PC-9 (cell line): ENCODE data around the gene KITLG. TPM values are rescaled to one million over a fixed set of nuclear protein-coding genes. Genes with fewer than 3 reads are reported as not detected.

ENCODE experiments used
- BruUV-seq: library from RNA; stranded (reverse); fragments of 400-500 nt; replicated peaks from 2 replicates; lab custom pipeline; 2021; lab: Mats Ljungman, UMichigan
- CTCF ChIA-PET: fragments of 300-600 bp; sonication (Branson Sonifier 250); formaldehyde crosslinking; loops from one replicate; lab custom pipeline; 2022; ENCODE audit warnings: antibody characterized with exemption; lab: Charles Lee
- POLR2A ChIA-PET: fragments of 300-600 bp; sonication (Branson Sonifier 250); formaldehyde crosslinking; loops from one replicate; lab custom pipeline; 2022; ENCODE audit warnings: antibody characterized with exemption; ENCODE audit not compliant: unreplicated experiment; lab: Charles Lee
- DNase-seq, 2 experiments: peaks; one replicate each; pipeline versions ENCODE4 v3.0.0 to v3.0.0-alpha.2; 2015 to 2022; ENCODE audit warnings: mixed read lengths in 1 of 2
- H2AFZ ChIP-seq: fragments of 200-600 bp; sonication (generic); 2 replicates; pipeline ENCODE4 v1.8.1; 2017; ENCODE audit warnings: antibody characterized with exemption
- H3F3A ChIP-seq: fragments of 200-600 bp; sonication (generic); 2 replicates; pipeline ENCODE4 v1.8.1; 2017; ENCODE audit warnings: antibody characterized with exemption, mild to moderate bottlenecking, low read depth; ENCODE audit not compliant: insufficient read depth
- H3K27ac ChIP-seq: fragments of 200-600 bp; sonication (generic); 2 replicates; pipeline ENCODE4 v1.6.1; 2016; ENCODE audit warnings: mixed run types
- H3K27me3 ChIP-seq: fragments of 200-600 bp; sonication (generic); 2 replicates; pipeline ENCODE4 v1.6.1; 2016; ENCODE audit warnings: low read depth, mixed run types; ENCODE audit not compliant: insufficient read depth
- H3K36me3 ChIP-seq: fragments of 200-600 bp; sonication (generic); 2 replicates; pipeline ENCODE4 v1.6.1; 2016; ENCODE audit warnings: low read depth, mixed run types
- H3K4me1 ChIP-seq: fragments of 200-600 bp; sonication (generic); replicated peaks from 2 replicates; pipeline ENCODE4 v1.6.1; 2016; ENCODE audit warnings: mixed run types; ENCODE audit not compliant: insufficient read depth
- H3K4me2 ChIP-seq: fragments of 200-600 bp; sonication (generic); 2 replicates; pipeline ENCODE4 v1.6.1; 2017; ENCODE audit warnings: mixed run types
- H3K4me3 ChIP-seq: fragments of 200-600 bp; sonication (generic); 2 replicates; pipeline ENCODE4 v1.6.1; 2016; ENCODE audit warnings: mixed run types
- H3K79me2 ChIP-seq: fragments of 200-600 bp; sonication (generic); 2 replicates; pipeline ENCODE4 v1.6.1; 2017; ENCODE audit warnings: low read depth, mixed run types
- H3K9me2 ChIP-seq: fragments of 200-600 bp; sonication (generic); 2 replicates; pipeline ENCODE4 v1.8.1; 2017; ENCODE audit warnings: mild to moderate bottlenecking; ENCODE audit not compliant: insufficient read depth
- H3K9me3 ChIP-seq: fragments of 200-600 bp; sonication (generic); 2 replicates; pipeline ENCODE4 v1.8.1; 2016; ENCODE audit warnings: low read depth; ENCODE audit not compliant: insufficient read depth
- H4K20me1 ChIP-seq: fragments of 200-600 bp; sonication (generic); 2 replicates; pipeline ENCODE4 v1.8.1; 2017; ENCODE audit not compliant: insufficient read depth
- CTCF ChIP-seq: fragments of 200-600 bp; sonication (generic); conservative IDR thresholded peaks from 2 replicates; pipeline ENCODE4 v1.6.1; 2017; ENCODE audit warnings: mixed run types, antibody characterized with exemption, mild to moderate bottlenecking, moderate library complexity
- EZH2 ChIP-seq: fragments of 200-600 bp; sonication (generic); IDR thresholded peaks from 2 replicates; pipeline ENCODE4 v1.8.0; 2017; ENCODE audit warnings: antibody characterized with exemption, low read depth
- intact Hi-C: fragments of 100-400 bp; cut with micrococcal nuclease; formaldehyde crosslinking; loops from one replicate; pipeline ENCODE4 v1.10.0; 2022; ENCODE audit not compliant: unreplicated experiment
- total RNA-seq: library from RNA; stranded (reverse); gene quantifications from 2 replicates; pipeline ENCODE4 v1.2.3, GENCODE V29; 2021

The KITLG gene
- total RNA-seq, 1 experiment from 2014 or later, result 15.8 TPM

- Histone ChIP-seq H3K9me2 (no peaks in the 10 kb centered on the region), H3F3A (no peaks in the 10 kb centered on the region), H3K4me3 (no peak overlapping the region), H2AFZ (no peak overlapping the region), H3K27me3 (no peaks in the 10 kb centered on the region), H3K27ac (no peak overlapping the region), H3K4me2 (no peak overlapping the region), H3K79me2 (no peaks in the 10 kb centered on the region), H3K36me3 (no peaks in the 10 kb centered on the region), H3K4me1 (peaks cover 11% of the 10 kb centered on the region; the same call in 1 of the 2 replicates), H3K9me3 (no peaks in the 10 kb centered on the region), H4K20me1 (no peaks in the 10 kb centered on the region)
- no TSS peak for BruUV-seq
- intact Hi-C loops, result no loop called here
- ChIA-PET CTCF (no interaction called here), POLR2A (no interaction called here)
- DNase-seq, result no peak
- TF ChIP-seq CTCF, result no peak
- no peak for TF ChIP-seq EZH2
Observed at GRCh38 chr12:88558340-88558867, 21.9 kb downstream of the KITLG start.

- POLR2A ChIA-PET, result no interaction called here
- H4K20me1 ChIP-seq, result no peaks in the 10 kb centered on the region
- intact Hi-C loops, result no loop called here
- no peak overlapping the region for H3K4me3 ChIP-seq
- H3F3A ChIP-seq, result no peaks in the 10 kb centered on the region
- no peak for DNase-seq
- no peak overlapping the region for H3K4me2 ChIP-seq
- CTCF ChIA-PET, result interaction anchor here (0.7 kb wide), 1 partner anchor 199 kb away, joined by 13 read pairs; no protein-coding TSS in a partner anchor
- H3K27me3 ChIP-seq, result no peaks in the 10 kb centered on the region
- no peaks in the 10 kb centered on the region for H3K36me3 ChIP-seq
- H3K9me2 ChIP-seq, result no peaks in the 10 kb centered on the region
- BruUV-seq, result no TSS peak
- no peak overlapping the region for H2AFZ ChIP-seq
- no peaks in the 10 kb centered on the region for H3K79me2 ChIP-seq
- peaks cover 23% of the 10 kb centered on the region; the same call in 1 of the 2 replicates for H3K4me1 ChIP-seq
- H3K9me3 ChIP-seq, result no peaks in the 10 kb centered on the region
- no peak overlapping the region for H3K27ac ChIP-seq
- no peak for TF ChIP-seq CTCF
- no peak for TF ChIP-seq EZH2
Observed at GRCh38 chr12:88556213-88556774, 24.0 kb downstream of the KITLG start.

- no peaks in the 10 kb centered on the region for H3F3A ChIP-seq
- H3K79me2 ChIP-seq, result no peaks in the 10 kb centered on the region
- H3K27me3 ChIP-seq, result no peaks in the 10 kb centered on the region
- peak; percentile 26 to 54 for DNase-seq
- ChIA-PET POLR2A (interaction anchor here (0.5 to 0.7 kb wide), 4 partner anchors 104 to 380 kb away, joined by 3 to 7 read pairs (median 5); no protein-coding TSS in a partner anchor), CTCF (no interaction called here)
- H3K27ac ChIP-seq, result no peak overlapping the region
- H3K4me3 ChIP-seq, result no peak overlapping the region
- no peaks in the 10 kb centered on the region for H3K36me3 ChIP-seq
- H3K9me2 ChIP-seq, result no peaks in the 10 kb centered on the region
- intact Hi-C loops, result loop anchor here (5.0 kb wide), 1 partner anchor 257 kb away; no protein-coding TSS in a partner anchor
- no peaks in the 10 kb centered on the region for H3K9me3 ChIP-seq
- H4K20me1 ChIP-seq, result no peaks in the 10 kb centered on the region
- H3K4me2 ChIP-seq, result no peak overlapping the region
- H2AFZ ChIP-seq, result no peak overlapping the region
- no TSS peak for BruUV-seq
- peaks cover 23% of the 10 kb centered on the region; the same call in 1 of the 2 replicates for H3K4me1 ChIP-seq
- no peak for TF ChIP-seq CTCF
- TF ChIP-seq EZH2, result no peak
Observed at GRCh38 chr12:88553941-88554658, 26.2 kb downstream of the KITLG start.
